ENCODE results near the gene PRR5L.

The PRR5L gene

DNA sequence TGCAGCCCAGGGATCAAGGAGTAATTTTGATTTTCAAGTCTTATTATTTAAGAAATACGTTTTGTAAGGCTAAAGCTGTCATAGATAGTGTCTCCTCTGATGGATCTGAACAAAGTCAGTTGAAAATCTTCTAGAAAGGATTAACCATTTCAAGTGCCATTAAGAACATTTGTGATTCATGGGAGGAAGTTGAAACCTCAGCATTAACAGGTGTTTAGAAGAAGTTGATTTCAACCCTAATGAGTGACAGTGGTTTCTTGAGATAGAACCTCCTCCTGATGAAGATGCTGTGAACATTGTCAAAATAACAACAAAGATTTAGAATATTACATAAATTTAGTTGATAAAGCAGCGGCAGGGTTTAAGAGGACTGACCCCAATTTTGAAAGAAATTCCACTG lies 61.7 kb downstream of the PRR5L start:
- FAIRE-seq (no peak), DNase-seq (ENCODE audit: low spot score) (no peak)

DNA sequence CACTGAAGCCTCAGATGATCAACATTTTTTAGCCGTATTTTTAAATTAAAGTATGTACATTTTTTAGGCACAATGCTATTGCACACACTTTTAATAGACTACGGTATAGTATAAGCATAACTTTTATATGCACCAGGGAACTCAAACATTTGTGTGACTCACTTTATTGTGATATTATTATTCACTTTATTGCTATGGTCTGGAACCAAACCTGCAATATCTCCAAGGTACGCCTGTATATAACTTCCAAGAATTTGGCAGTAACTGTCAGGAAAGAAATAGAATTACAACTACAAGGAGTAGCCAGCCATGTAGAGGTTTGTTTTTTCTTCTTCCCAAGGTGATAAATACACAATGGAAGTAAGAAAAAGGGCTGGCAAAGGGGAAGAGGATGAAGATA lies 62.3 kb downstream of the PRR5L start:
- FAIRE-seq (no peak), DNase-seq (ENCODE audit: low spot score) (no peak)

DNA sequence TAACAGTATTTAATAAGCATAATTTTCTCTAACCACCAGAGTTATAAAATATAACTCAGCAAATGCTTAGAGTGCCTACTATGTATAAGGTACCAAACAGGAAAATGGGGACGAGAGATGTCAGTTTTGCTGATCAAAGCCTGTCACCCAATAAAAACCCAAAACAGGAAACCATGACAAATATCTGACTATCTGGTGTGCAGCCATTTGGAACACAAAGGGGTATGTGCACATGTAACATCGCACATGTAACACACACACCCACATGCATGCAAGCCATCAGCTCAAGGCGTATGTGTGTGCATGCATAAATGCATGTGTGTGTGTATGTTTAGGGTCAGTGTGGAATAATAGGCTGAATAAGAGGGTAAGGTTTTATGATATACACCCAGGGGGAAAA lies 64.2 kb downstream of the PRR5L start:
- DNase-seq (ENCODE audit: low spot score) (no peak), FAIRE-seq (no peak)

- FAIRE-seq (no peak), DNase-seq (ENCODE audit: low spot score) (no peak)
Measured at GRCh38 chr11:36360826-36361415, 64.8 kb downstream of the PRR5L start.

GRCh38 chr11:36361472-36361871 lies 65.4 kb downstream of the PRR5L start:
- DNase-seq (ENCODE audit: low spot score), result no peak
- peak; percentile 81 for FAIRE-seq

- FAIRE-seq (no peak), DNase-seq (ENCODE audit: low spot score) (peak; percentile 69)
Measured at GRCh38 chr11:36361901-36362391, 65.9 kb downstream of the PRR5L start.

GRCh38 chr11:36362902-36363301 lies 66.8 kb downstream of the PRR5L start:
- DNase-seq (ENCODE audit: low spot score) (peak; percentile 84), FAIRE-seq (no peak)

DNA sequence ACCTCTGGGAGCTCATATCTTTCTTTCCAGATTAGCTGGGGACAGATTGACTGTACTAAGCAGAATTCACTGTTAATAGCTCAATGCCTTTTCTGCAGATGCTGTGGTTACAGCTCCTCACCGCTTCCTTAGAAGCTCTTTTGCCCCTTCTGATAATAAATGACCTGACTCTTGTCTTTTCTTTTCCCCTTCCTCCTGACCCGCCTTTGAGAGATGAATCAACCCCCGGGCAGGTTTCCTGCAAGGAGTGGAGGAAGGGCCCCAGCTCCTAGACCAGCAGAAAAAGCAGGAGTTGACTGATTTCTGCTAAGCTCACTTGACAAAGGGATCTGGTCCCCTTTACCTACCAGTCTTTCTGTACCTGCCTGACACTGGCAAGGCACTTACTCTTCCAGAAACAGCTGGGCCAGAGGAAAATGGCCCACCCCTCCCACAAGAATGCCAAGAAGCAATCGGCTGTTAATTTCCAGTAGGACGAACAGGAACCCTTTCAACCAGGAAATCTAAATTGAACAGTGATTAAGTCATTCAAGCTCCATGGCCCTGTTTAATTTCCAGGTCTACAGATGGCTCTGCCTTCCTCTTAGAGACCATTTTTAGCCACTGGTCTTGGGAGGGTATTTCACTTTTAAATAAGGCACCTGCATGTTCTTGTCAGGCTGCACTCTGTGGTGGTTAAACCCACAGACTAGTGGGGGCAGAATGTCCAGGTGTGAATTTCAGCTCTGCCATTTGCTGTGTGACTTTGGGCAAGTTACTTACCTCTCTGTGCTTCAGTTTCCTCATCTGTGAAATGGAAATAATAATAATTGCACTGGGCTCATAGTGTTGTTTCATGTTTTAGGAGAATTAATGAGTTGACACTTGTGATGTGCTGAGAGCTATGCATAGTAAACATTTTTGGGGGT lies 67.5 kb downstream of the PRR5L start:
- peak; percentile 72 for DNase-seq (ENCODE audit: low spot score)
- peak; percentile 77 for FAIRE-seq

DNA sequence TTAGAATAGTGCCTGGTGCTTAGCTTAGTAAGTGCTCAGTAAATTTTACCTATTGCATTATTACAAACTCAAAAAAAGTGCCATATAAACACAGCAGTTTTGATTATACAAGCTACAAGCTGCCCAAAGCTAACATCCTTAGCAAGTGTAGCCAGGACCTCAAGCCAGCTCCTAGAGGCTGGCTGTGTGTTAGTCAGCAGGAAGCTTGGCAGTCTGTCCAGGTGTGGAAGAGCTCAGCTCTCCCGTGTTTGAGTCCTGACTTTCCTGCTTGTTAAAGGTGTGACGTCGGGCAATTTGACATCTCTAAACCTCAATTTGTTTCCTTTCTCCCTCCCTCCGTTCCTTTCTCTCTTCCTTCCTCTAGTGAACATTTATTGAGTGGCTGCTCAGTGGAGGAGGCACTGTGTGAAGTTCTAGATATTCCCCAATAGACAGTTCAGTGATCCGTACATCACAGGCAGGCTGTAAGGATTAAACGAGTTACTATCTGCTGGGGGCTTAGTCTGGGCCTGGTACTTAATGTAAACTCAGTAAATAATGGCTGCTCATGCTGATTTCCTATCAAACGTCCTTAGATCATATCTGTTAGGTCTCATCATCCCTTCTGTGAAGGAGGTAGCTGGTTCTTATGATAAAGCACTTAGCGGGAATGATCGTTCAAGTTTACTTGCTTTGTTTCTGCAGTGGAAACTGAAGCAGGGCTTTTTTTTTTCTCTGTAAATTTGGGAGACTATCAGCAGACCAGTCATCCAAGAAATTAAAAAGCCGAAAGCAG lies 68.7 kb downstream of the PRR5L start:
- no peak for FAIRE-seq

DNA sequence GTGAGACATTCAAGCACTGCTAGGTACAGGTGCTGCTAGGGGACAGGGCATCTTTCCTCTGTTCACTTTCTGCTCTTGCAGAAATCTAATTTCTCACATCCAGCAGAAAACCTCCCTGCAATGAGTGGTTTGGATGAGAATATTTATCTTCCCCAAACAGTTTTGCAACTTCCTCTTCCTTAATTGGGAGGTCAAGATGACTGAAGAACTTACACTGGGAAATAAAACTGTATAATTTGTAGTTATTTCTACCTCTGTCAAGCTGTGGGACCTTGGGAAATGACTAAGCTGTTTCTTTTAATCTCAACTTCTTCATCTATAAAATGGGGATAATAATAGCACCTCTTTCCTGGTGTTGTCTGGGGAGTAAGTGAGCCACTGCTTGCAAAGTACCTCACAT lies 69.8 kb downstream of the PRR5L start:
- FAIRE-seq, result no peak

More for the DNA sequence above, 68.7 kb downstream of the PRR5L start:
- DNase-seq (ENCODE audit: low spot score), result no peak

GRCh38 chr11:36367806-36368680 lies 72.0 kb downstream of the PRR5L start:
- FAIRE-seq (no peak), DNase-seq (ENCODE audit: low spot score) (no peak)

More for the DNA sequence above, 69.8 kb downstream of the PRR5L start:
- no peak for DNase-seq (ENCODE audit: low spot score)

DNA sequence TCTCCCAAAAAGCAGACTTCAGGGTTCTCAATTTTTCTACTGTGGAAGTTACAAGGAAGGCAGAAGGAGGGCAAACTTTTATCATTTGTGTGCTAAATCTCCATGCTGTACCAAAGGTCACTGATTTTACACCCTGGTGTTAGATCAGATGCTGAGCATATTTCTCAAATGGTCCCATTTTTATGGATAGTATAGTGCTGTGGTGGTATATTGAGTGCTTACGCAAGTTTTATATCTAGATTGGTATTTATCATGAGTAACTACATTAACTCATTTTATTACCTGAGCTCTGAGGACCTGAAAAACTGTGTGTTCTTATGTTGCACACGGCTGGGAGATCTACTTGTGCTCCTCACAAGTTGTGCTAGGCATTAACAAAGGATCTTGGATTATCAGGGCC lies 75.1 kb downstream of the PRR5L start:
- FAIRE-seq (no peak), DNase-seq (ENCODE audit: low spot score) (no peak)

- DNase-seq (ENCODE audit: low spot score), result no peak
- no peak for FAIRE-seq
Measured at GRCh38 chr11:36371590-36371989, 75.5 kb downstream of the PRR5L start.

DNA sequence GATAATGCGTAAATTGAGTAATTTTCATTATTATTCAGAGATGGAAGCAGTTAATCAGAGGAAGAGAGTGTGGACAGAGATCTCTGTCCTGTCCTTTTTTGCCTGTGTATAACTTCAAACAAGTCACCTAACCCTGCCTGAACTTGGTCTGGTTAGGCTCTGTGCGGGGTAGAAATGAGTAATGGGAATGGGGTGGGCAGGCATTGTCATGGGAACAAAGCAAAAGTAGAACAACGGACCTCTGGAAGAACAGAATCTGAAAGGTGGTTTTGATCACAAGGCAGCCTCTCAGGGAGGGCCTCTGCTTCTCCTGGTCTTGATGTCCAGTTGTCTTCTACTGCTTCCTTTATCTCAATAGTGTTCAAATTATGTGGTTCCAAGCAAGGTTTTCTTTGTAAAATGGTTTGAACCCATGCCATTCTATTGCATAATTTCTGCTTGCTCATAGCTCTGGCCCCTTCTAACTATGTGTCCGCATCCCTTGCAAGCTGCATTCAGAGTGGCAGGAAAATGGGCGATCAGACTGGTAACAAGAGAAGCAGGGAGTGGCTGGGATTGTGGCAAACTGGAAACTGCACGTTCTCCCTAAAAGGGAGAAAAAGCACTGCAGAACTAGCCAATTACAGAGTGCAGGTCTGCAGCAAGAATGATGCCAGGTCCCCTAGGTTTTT lies 76.1 kb downstream of the PRR5L start:
- no peak for FAIRE-seq
- DNase-seq (ENCODE audit: low spot score), result peak; percentile 43

- DNase-seq (ENCODE audit: low spot score), result peak; percentile 29
- FAIRE-seq, result peak; percentile 53
Measured at GRCh38 chr11:36373016-36374010, 77.2 kb downstream of the PRR5L start.

DNA sequence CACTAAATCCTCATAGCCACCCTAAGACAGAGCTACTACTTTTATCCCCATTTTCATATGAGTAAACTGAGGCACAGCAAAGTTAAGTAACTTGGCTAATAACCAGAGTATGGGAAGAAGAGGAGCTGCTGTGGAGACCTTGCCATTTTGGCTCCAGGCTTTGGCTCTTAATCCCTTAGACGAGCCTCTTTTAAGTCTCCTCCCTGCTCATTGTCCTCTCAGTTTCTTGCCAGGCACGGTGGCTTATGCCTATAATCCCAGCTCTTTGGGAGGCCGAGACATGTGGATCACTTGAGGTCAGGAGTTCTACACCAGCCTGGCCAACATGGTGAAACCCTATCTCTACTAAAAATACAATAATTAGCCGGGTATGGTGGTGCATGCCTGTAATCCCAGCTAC lies 78.6 kb downstream of the PRR5L start:
- no peak for FAIRE-seq

GRCh38 chr11:36375353-36376008 lies 79.4 kb downstream of the PRR5L start:
- DNase-seq (ENCODE audit: low spot score) (no peak), FAIRE-seq (no peak)

More for the DNA sequence above, 78.6 kb downstream of the PRR5L start:
- DNase-seq (ENCODE audit: low spot score), result no peak

Data from RCC 7860 (cell line).